Measurements from ENCODE around the gene CLDN18.
A peak's percentile ranks its signal among the peaks of the same experiment; 100 is the strongest.

The CLDN18 gene

GRCh38 chr3:138063416-138063815, 53.5 kb downstream of the CLDN18 start:
- DNase-seq (ENCODE audit: low read depth), result no peak

- no peak for DNase-seq (ENCODE audit: low read depth)
These were observed 56.0 kb downstream of the CLDN18 start for GRCh38 chr3:138065949-138066348.

- DNase-seq (ENCODE audit: low read depth), result no peak
These were observed 56.4 kb downstream of the CLDN18 start for GRCh38 chr3:138066383-138066782.

GRCh38 chr3:138066972-138067371, 57.0 kb downstream of the CLDN18 start:
- no peak for DNase-seq (ENCODE audit: low read depth)

GRCh38 chr3:138068046-138068445, 58.1 kb downstream of the CLDN18 start:
- DNase-seq (ENCODE audit: low read depth), result no peak

- DNase-seq (ENCODE audit: low read depth), result peak; percentile 60
These were observed 58.7 kb downstream of the CLDN18 start for GRCh38 chr3:138068579-138069174.

- DNase-seq (ENCODE audit: low read depth), result no peak
These were observed 60.0 kb downstream of the CLDN18 start for GRCh38 chr3:138070006-138070405.

- no peak for DNase-seq (ENCODE audit: low read depth)
These were observed 62.8 kb downstream of the CLDN18 start for GRCh38 chr3:138072796-138073195.

- no peak for DNase-seq (ENCODE audit: low read depth)
These were observed 68.1 kb downstream of the CLDN18 start for GRCh38 chr3:138078096-138078495.

GRCh38 chr3:138078901-138079344, 69.0 kb downstream of the CLDN18 start:
- DNase-seq (ENCODE audit: low read depth), result no peak

GRCh38 chr3:138079901-138080300, 69.9 kb downstream of the CLDN18 start:
- no peak for DNase-seq (ENCODE audit: low read depth)

- no peak for DNase-seq (ENCODE audit: low read depth)
These were observed 71.6 kb downstream of the CLDN18 start for GRCh38 chr3:138081371-138082084.

- DNase-seq (ENCODE audit: low read depth), result no peak
These were observed 72.4 kb downstream of the CLDN18 start for GRCh38 chr3:138082085-138082991.

- no peak for DNase-seq (ENCODE audit: low read depth)
These were observed 73.0 kb downstream of the CLDN18 start for GRCh38 chr3:138082992-138083386.
